ENCODE data around the gene IGF1R.

DNA sequence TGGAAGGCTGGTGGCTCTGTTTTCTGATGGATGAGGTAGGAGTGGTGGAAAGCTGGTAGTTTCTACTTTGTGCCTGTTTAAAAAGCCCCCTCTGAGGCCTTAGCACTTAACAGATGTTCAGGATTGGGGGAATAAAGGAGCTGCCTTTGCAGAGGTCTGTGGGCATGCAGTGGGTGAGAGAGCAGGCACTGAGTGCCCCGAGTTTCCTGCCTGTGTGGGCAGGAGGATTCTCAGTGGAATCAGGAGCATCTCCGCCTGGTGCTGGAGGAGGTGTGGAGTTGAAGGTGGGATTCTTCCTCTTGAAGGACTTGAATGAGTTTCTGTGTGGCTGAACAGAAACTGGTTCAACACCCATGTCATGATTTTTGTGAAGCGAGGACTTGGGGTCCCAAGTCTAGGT lies 74.3 kb downstream of the IGF1R start:
- TF ChIP-seq, protein P1, sequence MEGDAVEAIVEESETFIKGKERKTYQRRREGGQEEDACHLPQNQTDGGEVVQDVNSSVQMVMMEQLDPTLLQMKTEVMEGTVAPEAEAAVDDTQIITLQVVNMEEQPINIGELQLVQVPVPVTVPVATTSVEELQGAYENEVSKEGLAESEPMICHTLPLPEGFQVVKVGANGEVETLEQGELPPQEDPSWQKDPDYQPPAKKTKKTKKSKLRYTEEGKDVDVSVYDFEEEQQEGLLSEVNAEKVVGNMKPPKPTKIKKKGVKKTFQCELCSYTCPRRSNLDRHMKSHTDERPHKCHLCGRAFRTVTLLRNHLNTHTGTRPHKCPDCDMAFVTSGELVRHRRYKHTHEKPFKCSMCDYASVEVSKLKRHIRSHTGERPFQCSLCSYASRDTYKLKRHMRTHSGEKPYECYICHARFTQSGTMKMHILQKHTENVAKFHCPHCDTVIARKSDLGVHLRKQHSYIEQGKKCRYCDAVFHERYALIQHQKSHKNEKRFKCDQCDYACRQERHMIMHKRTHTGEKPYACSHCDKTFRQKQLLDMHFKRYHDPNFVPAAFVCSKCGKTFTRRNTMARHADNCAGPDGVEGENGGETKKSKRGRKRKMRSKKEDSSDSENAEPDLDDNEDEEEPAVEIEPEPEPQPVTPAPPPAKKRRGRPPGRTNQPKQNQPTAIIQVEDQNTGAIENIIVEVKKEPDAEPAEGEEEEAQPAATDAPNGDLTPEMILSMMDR (IDR thresholded peaks at IDR 0.05): no peak
- TF ChIP-seq POLR2AphosphoS5 (IDR thresholded peaks at IDR 0.05): no peak
- no peak for TF ChIP-seq POLR2A (IDR thresholded peaks at IDR 0.05)
- TF ChIP-seq EP300 (IDR thresholded peaks at IDR 0.05): no peak

All from suprapubic skin (tissue), 4 donors.